ENCODE measurements around the gene MEIS1.

The MEIS1 gene

GRCh38 chr2:66498289-66498975 is 63.5 kb downstream of the MEIS1 start:
- in situ Hi-C loops (cut with MboI; ENCODE audit: low pct_unique_long_range_greater_than_20kb, low sequenced_read_pairs, unreplicated experiment): no loop called here
- no peak for DNase-seq (ENCODE audit: low spot score)

GRCh38 chr2:66501267-66501666 is 66.3 kb downstream of the MEIS1 start:
- DNase-seq (ENCODE audit: low spot score): no peak
- in situ Hi-C loops (cut with MboI; ENCODE audit: low pct_unique_long_range_greater_than_20kb, low sequenced_read_pairs, unreplicated experiment): no loop called here

More at GRCh38 chr2:66498289-66498975, 63.5 kb downstream of the MEIS1 start:
- no peak for TF ChIP-seq CTCF (IDR thresholded peaks at IDR 0.05; ENCODE audit: extremely low read depth, insufficient read depth, missing control alignments)

GRCh38 chr2:66506265-66506664 is 71.3 kb downstream of the MEIS1 start:
- TF ChIP-seq CTCF (IDR thresholded peaks at IDR 0.05; ENCODE audit: extremely low read depth, insufficient read depth, missing control alignments): no peak
- DNase-seq (ENCODE audit: low spot score): no peak
- in situ Hi-C loops (cut with MboI; ENCODE audit: low pct_unique_long_range_greater_than_20kb, low sequenced_read_pairs, unreplicated experiment): no loop called here

More at GRCh38 chr2:66501267-66501666, 66.3 kb downstream of the MEIS1 start:
- no peak for TF ChIP-seq CTCF (IDR thresholded peaks at IDR 0.05; ENCODE audit: extremely low read depth, insufficient read depth, missing control alignments)

- DNase-seq (ENCODE audit: low spot score): no peak
- in situ Hi-C loops (cut with MboI; ENCODE audit: low pct_unique_long_range_greater_than_20kb, low sequenced_read_pairs, unreplicated experiment): no loop called here
- TF ChIP-seq CTCF (IDR thresholded peaks at IDR 0.05; ENCODE audit: extremely low read depth, insufficient read depth, missing control alignments): no peak
Measured at GRCh38 chr2:66507673-66508201, 72.8 kb downstream of the MEIS1 start.

GRCh38 chr2:66508484-66509071 is 73.7 kb downstream of the MEIS1 start:
- in situ Hi-C loops (cut with MboI; ENCODE audit: low pct_unique_long_range_greater_than_20kb, low sequenced_read_pairs, unreplicated experiment): no loop called here
- TF ChIP-seq CTCF (IDR thresholded peaks at IDR 0.05; ENCODE audit: extremely low read depth, insufficient read depth, missing control alignments): no peak
- no peak for DNase-seq (ENCODE audit: low spot score)

GRCh38 chr2:66509326-66509811 is 74.4 kb downstream of the MEIS1 start:
- no peak for DNase-seq (ENCODE audit: low spot score)
- in situ Hi-C loops (cut with MboI; ENCODE audit: low pct_unique_long_range_greater_than_20kb, low sequenced_read_pairs, unreplicated experiment): no loop called here
- TF ChIP-seq CTCF (IDR thresholded peaks at IDR 0.05; ENCODE audit: extremely low read depth, insufficient read depth, missing control alignments): no peak
